ENCODE results near the gene TPM4. TPM values are rescaled to one million over a fixed set of nuclear protein-coding genes. Genes with fewer than 3 reads are reported as not detected.

TPM4 gene
- total and polyA plus RNA-seq, 2 of the 8 experiments (the other 6 are each of a cell fraction or from before 2014, with no cell fraction given) = 160 to 359 TPM

DNA sequence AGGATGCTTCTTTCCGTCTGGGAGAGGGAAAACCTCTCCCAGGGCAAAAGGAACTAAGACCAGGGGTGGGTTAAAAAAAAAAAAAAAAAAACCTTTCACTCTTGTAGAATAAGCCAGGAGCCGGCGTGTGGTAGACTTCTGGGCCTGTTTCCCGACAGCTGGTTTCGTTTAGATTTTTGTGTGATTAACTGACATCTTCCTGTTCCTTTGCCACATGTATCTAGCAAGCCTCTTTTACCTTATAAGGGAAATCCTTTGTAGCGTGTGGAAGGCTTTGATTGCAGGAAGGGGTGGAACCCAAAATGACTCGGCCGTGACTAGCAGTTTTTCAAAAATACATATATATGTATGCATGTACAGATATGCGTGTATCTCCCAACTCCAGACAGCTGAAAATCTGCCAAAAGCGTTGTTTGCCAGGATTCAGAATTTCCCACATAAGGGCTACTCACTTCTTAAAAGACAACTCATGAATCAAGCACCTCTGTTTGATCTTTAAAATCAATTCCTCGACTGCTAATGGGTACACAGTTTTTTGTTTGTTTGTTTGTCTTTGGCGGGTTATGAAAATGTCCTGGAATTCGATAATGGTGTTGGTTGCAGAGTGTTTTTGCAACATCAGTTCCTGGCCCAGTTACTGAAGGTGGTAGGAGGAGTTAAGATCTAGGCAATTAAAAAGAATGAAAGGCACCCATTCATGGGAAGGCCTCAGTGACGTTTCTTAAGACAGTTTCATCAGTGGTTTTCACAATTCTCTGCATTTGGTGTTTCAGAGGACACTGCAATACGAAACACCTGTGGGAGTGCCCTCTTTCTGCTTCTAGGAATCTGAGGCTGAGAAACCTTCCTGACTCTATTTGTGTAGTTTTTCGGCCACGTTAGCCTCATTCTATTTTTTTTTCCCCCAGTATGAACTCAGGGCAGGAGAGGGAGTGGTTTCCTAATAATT lies 2.7 kb downstream of the TPM4 start:
- H2BK20ac ChIP-seq (ENCODE audit: low read length) = no peak overlapping the region
- peak overlapping the region; percentile 18; the same call in 1 of the 2 replicates for H2BK12ac ChIP-seq (ENCODE audit: low read depth, low read length)
- H3K9me3 ChIP-seq (ENCODE audit: insufficient read depth in 2 of 2, low read depth in 1 of 2, low read length in 1 of 2) = no peaks in the 10 kb centered on the region
- peak overlapping the region; percentile 76 to 79 for H3K4me2 ChIP-seq (ENCODE audit: insufficient read depth in 1 of 2, low read depth in 2 of 2, low read length in 2 of 2)
- H3K9ac ChIP-seq (replicated peaks in 1 of 4; ENCODE audit: extremely low read depth in 1 of 4, low read depth in 3 of 4, low read length in 3 of 4) = peak overlapping the region; percentile 64 to 99 (median 72)
- H3K23me2 ChIP-seq (ENCODE audit: low read depth, low read length) = no peaks in the 10 kb centered on the region; the same call in 1 of the 2 replicates
- H2AFZ ChIP-seq (ENCODE audit: low read length) = no peak overlapping the region
- H4K91ac ChIP-seq (replicated peaks; ENCODE audit: insufficient read length, low read length) = no peak overlapping the region
- peak overlapping the region; percentile 36; the same call in 1 of the 2 replicates for H2BK5ac ChIP-seq (ENCODE audit: low read depth, low read length)
- H3K79me2 ChIP-seq (ENCODE audit: control insufficient read depth in 1 of 2, insufficient read depth in 2 of 2, low read length in 2 of 2) = peaks cover 20 to 67% of the 10 kb centered on the region in 2 experiments
- FAIRE-seq = no peak
- H3K4me1 ChIP-seq (replicated peaks in 1 of 4; ENCODE audit: control insufficient read depth in 3 of 4, insufficient read depth in 4 of 4, low read length in 3 of 4) = peaks cover 0 to 8% (median 7%) of the 10 kb centered on the region in 4 experiments; a peak in 5 of 7 replicates
- peaks cover 10% of the 10 kb centered on the region for H3K79me1 ChIP-seq (ENCODE audit: low read depth, low read length)
- H3K18ac ChIP-seq (ENCODE audit: extremely low read depth, low read length) = peak overlapping the region; percentile 0; the same call in 1 of the 2 replicates
- no peak for DNase-seq (ENCODE audit: low read depth in 1 of 2, low spot score in 2 of 2)
- H4K5ac ChIP-seq (ENCODE audit: insufficient read length, low read depth, low read length) = no peak overlapping the region
- H3K14ac ChIP-seq (ENCODE audit: insufficient read length) = no peak overlapping the region
- 0 out of 2 replicates have a peak overlapping the region, but pooled peaks have one; percentile 10 for H2AK5ac ChIP-seq (ENCODE audit: low read depth, low read length)
- no peak overlapping the region for H4K8ac ChIP-seq (ENCODE audit: extremely low read depth, insufficient read depth, low read length)
- H3K27ac ChIP-seq (ENCODE audit: low read depth, low read length) = peak overlapping the region; percentile 81
- 50% methylated on average over 17 of the region's 17 CpGs; no CpG with 5 or more reads in 1 of the 2 experiments for WGBS, 2 experiments (ENCODE audit: extremely low coverage in 1 of 2, insufficient coverage in 1 of 2, insufficient read length in 1 of 2, insufficient replicate concordance in 2 of 2, low coverage in 1 of 2, low lambda C conversion rate in 2 of 2, missing lambda C conversion rate in 1 of 2)
- H3K4ac ChIP-seq (replicated peaks; ENCODE audit: insufficient read length, low read depth, low read length) = peak overlapping the region; percentile 21
- peaks cover 15 to 29% (median 26%) of the 10 kb centered on the region in 4 experiments; a peak in 6 of 8 replicates for H3K36me3 ChIP-seq (ENCODE audit: control insufficient read depth in 2 of 4, insufficient read depth in 4 of 4, low read length in 3 of 4)
- no peaks in the 10 kb centered on the region for H3K27me3 ChIP-seq (replicated peaks in 1 of 4; ENCODE audit: control insufficient read depth in 3 of 4, extremely low read depth in 1 of 4, insufficient read depth in 3 of 4, low read length in 3 of 4)
- POLR2A ChIA-PET (ENCODE audit: partially characterized antibody) = interaction anchor here (0.7 to 22.4 kb wide), 14 partner anchors 13 to 896 kb away, joined by 3 to 582 read pairs (median 4); partner anchors contain the start of genes HSH2D and RAB8A
- no peak overlapping the region for H2BK120ac ChIP-seq (replicated peaks; ENCODE audit: low read depth, low read length)
- H4K20me1 ChIP-seq (replicated peaks in 1 of 2; ENCODE audit: control insufficient read depth in 1 of 2, insufficient read depth in 2 of 2, low read length in 2 of 2) = peaks cover 1 to 4% of the 10 kb centered on the region in 2 experiments
- peak overlapping the region; percentile 33 to 99 (median 92); a peak in 5 of 8 replicates for H3K4me3 ChIP-seq (ENCODE audit: extremely low read depth in 1 of 4, insufficient read depth in 2 of 4, low read depth in 3 of 4, low read length in 4 of 4)
- no peak overlapping the region for H3K23ac ChIP-seq (ENCODE audit: insufficient read length)
- CTCF ChIA-PET (ENCODE audit: partially characterized antibody) = interaction anchor here (1.2 to 9.6 kb wide), 4 partner anchors 8 to 38 kb away, joined by 3 to 107 read pairs (median 5); no protein-coding TSS in a partner anchor
- H2BK15ac ChIP-seq (ENCODE audit: low read length) = peak overlapping the region; percentile 61; the same call in 1 of the 2 replicates
- H3K56ac ChIP-seq (replicated peaks; ENCODE audit: insufficient read length, low read depth, low read length) = no peak overlapping the region
- no peak for TF ChIP-seq ASH2L (IDR thresholded peaks at IDR 0.05; ENCODE audit: low read length)
- no peak for TF ChIP-seq EZH2 (IDR thresholded peaks at IDR 0.05; ENCODE audit: low read depth, low read length, severe bottlenecking)
- TF ChIP-seq NANOG (IDR thresholded peaks at IDR 0.05; ENCODE audit: insufficient read depth, low read depth, low read length, poor library complexity, severe bottlenecking) = no peak
- no peak for TF ChIP-seq EGR1 (IDR thresholded peaks at IDR 0.05; ENCODE audit: borderline replicate concordance, low read depth, low read length)
- TF ChIP-seq SAP30 (IDR thresholded peaks at IDR 0.05; ENCODE audit: insufficient read depth, insufficient replicate concordance, low read length) = no peak
- TF ChIP-seq CREB1 (IDR thresholded peaks at IDR 0.05) = no peak
- TF ChIP-seq TAF7 (optimal IDR thresholded peaks at IDR 0.05; ENCODE audit: borderline replicate concordance, low read depth, low read length) = peak; percentile 82
- no peak for TF ChIP-seq RBBP5 (IDR thresholded peaks at IDR 0.05; ENCODE audit: borderline replicate concordance, low read depth, low read length)
- TF ChIP-seq BCL11A (IDR thresholded peaks at IDR 0.05; ENCODE audit: low read depth in 2 of 2, low read length in 2 of 2) = no peak
- TF ChIP-seq PHF8 (conservative IDR thresholded peaks at IDR 0.05; ENCODE audit: low read depth, low read length) = no peak
